SK-N-SH (cell line): ENCODE measurements around the gene LARP6. TPM values are rescaled to one million over a fixed set of nuclear protein-coding genes. Genes with fewer than 3 reads are reported as not detected.

Source experiments
- CTCF ChIA-PET: fragments of 300-600, 350-600 bp; formaldehyde crosslinking; extraction: SDS; loops from one replicate; lab custom pipeline; 2021; lab: Yijun Ruan, JAX
- POLR2A ChIA-PET: fragments of 350-600 bp; sonication (Branson Sonifier 250); formaldehyde crosslinking; extraction: SDS; loops from one replicate; lab custom pipeline; 2020; ENCODE audit warnings: antibody characterized with exemption, inconsistent platforms; lab: Yijun Ruan, JAX
- DNase-seq: peaks from one replicate; pipeline ENCODE4 v3.0.0; 2012
- H2AFZ ChIP-seq: fragments of 200-600 bp; sonication (generic); 2 replicates; pipeline ENCODE4 v1.8.1; 2016; ENCODE audit warnings: antibody characterized with exemption, mild to moderate bottlenecking, low read depth
- H3F3A ChIP-seq: fragments of 200-600 bp; sonication (generic); replicated peaks from 2 replicates; pipeline ENCODE3; 2016; ENCODE audit warnings: antibody characterized with exemption, mild to moderate bottlenecking; ENCODE audit not compliant: insufficient read depth
- H3K27ac ChIP-seq, 2 experiments: fragments of 200-500 bp in 1 of 2; fragments of 200-600 bp in 1 of 2; sonication (Bioruptor generic) in 1 of 2; sonication (generic), shearing (Covaris generic) in 1 of 2; 2 replicates each; pipeline versions ENCODE4 v1.5.1 to v1.6.1; 2014 to 2016; ENCODE audit warnings: low read depth in 2 of 2, inconsistent platforms in 1 of 2, low read length in 1 of 2, mild to moderate bottlenecking in 1 of 2, mixed read lengths in 1 of 2
- H3K27me3 ChIP-seq: fragments of 200-600 bp; sonication (generic), shearing (Covaris generic); 2 replicates; pipeline ENCODE4 v1.6.1; 2016; ENCODE audit warnings: mixed run types; ENCODE audit not compliant: insufficient read depth
- H3K36me3 ChIP-seq, 2 experiments: fragments of 200-500 bp in 1 of 2; fragments of 200-600 bp in 1 of 2; sonication (Bioruptor generic) in 1 of 2; sonication (generic) in 1 of 2; replicated peaks in 1 of 2; 2 replicates each; pipeline versions ENCODE3 to v1.5.1; 2014 to 2016; ENCODE audit warnings: low read length in 1 of 2, mild to moderate bottlenecking in 1 of 2; ENCODE audit not compliant: insufficient read depth in 2 of 2, control insufficient read depth in 1 of 2
- H3K4me1 ChIP-seq, 2 experiments: fragments of 200-500 bp in 1 of 2; fragments of 200-600 bp in 1 of 2; sonication (Bioruptor generic) in 1 of 2; sonication (generic), shearing (Covaris generic) in 1 of 2; 2 replicates each; pipeline versions ENCODE4 v1.5.1 to v1.6.1; 2014 to 2016; ENCODE audit warnings: low read depth in 1 of 2, low read length in 1 of 2, mixed run types in 1 of 2; ENCODE audit not compliant: insufficient read depth in 2 of 2, control insufficient read depth in 1 of 2
- H3K4me2 ChIP-seq: fragments of 200-600 bp; sonication (generic), shearing (Covaris generic); 2 replicates; pipeline ENCODE4 v1.6.1; 2017; ENCODE audit warnings: mixed run types
- H3K4me3 ChIP-seq, 2 experiments: fragments of 200-500 bp in 1 of 2; fragments of 200-600 bp in 1 of 2; sonication (Bioruptor generic) in 1 of 2; sonication (generic), shearing (Covaris generic) in 1 of 2; 2 replicates each; pipeline versions ENCODE4 v1.5.1 to v1.8.1; 2014 to 2016; ENCODE audit warnings: low read depth in 2 of 2, inconsistent platforms in 1 of 2, low read length in 1 of 2, mild to moderate bottlenecking in 1 of 2, mixed read lengths in 1 of 2, moderate library complexity in 1 of 2
- H3K79me2 ChIP-seq: fragments of 200-600 bp; sonication (generic); 2 replicates; pipeline ENCODE4 v1.8.1; 2017; ENCODE audit warnings: mild to moderate bottlenecking; ENCODE audit not compliant: insufficient read depth
- H3K9ac ChIP-seq: fragments of 200-600 bp; sonication (generic); 2 replicates; pipeline ENCODE4 v1.6.1; 2017; ENCODE audit warnings: mixed run types
- H3K9me2 ChIP-seq: fragments of 200-600 bp; sonication (generic); 2 replicates; pipeline ENCODE4 v1.6.1; 2017; ENCODE audit warnings: mixed run types
- H3K9me3 ChIP-seq: fragments of 200-600 bp; sonication (generic); 2 replicates; pipeline ENCODE4 v1.6.1; 2017; ENCODE audit warnings: mixed run types, mild to moderate bottlenecking, moderate library complexity
- H4K20me1 ChIP-seq: fragments of 200-600 bp; sonication (generic); 2 replicates; pipeline ENCODE4 v1.6.1; 2017; ENCODE audit warnings: mild to moderate bottlenecking, mixed run types; ENCODE audit not compliant: insufficient read depth
- MEF2A ChIP-seq: IDR thresholded peaks from 2 replicates; pipeline ENCODE4 v1.4.0; 2012; ENCODE audit warnings: low read depth, borderline replicate concordance
- MXI1 ChIP-seq: IDR thresholded peaks from 2 replicates; pipeline ENCODE4 v1.6.1; 2012; ENCODE audit warnings: mild to moderate bottlenecking, low read depth, low read length, improper control_type of control experiment
- NRF1 ChIP-seq: IDR thresholded peaks from 2 replicates; pipeline ENCODE4 v1.6.1; 2012; ENCODE audit warnings: low read depth, mild to moderate bottlenecking, low read length
- TEAD4 ChIP-seq: IDR thresholded peaks from 2 replicates; pipeline ENCODE4 v1.4.0; 2012; ENCODE audit warnings: mild to moderate bottlenecking, borderline replicate concordance; ENCODE audit not compliant: insufficient read depth
- WGBS: methylation state at CpG from one replicate; pipeline ENCODE4 v1.1.6; 2017; ENCODE audit warnings: low lambda C conversion rate; 5-methylcytosine and 5-hydroxymethylcytosine counted together
- polyA plus RNA-seq, 3 experiments: library from polyadenylated mRNA; depleted of rRNA; stranded (reverse); fragments of >200 nt; gene quantifications; 2 replicates each; pipeline ENCODE4 v1.2.3, GENCODE V29; 2012
- TF ChIP-seq, protein P1 (sequence below): fragments of 150-350 bp; IDR thresholded peaks from 2 replicates; pipeline ENCODE4 v1.6.1; 2017; ENCODE audit warnings: antibody characterized with exemption, low read length, low read depth, borderline replicate concordance
- TF ChIP-seq, protein P2 (sequence below): fragments of 200-600 bp; sonication (generic); IDR thresholded peaks from 2 replicates; pipeline ENCODE4 v1.6.1; 2017; ENCODE audit warnings: antibody characterized with exemption, mild to moderate bottlenecking, moderate library complexity
- TF ChIP-seq, protein P3 (sequence below): IDR thresholded peaks from 2 replicates; pipeline ENCODE4 v1.6.1; 2012; ENCODE audit warnings: mild to moderate bottlenecking, low read depth, low read length, moderate library complexity
- TF ChIP-seq, protein P4 (sequence below): IDR thresholded peaks from 2 replicates; pipeline ENCODE4 v1.4.0; 2012; ENCODE audit warnings: low read depth, borderline replicate concordance

The LARP6 gene
- polyA plus RNA-seq, 1 of the 3 experiments (the other 2 are of a cell fraction): 236 TPM

DNA sequence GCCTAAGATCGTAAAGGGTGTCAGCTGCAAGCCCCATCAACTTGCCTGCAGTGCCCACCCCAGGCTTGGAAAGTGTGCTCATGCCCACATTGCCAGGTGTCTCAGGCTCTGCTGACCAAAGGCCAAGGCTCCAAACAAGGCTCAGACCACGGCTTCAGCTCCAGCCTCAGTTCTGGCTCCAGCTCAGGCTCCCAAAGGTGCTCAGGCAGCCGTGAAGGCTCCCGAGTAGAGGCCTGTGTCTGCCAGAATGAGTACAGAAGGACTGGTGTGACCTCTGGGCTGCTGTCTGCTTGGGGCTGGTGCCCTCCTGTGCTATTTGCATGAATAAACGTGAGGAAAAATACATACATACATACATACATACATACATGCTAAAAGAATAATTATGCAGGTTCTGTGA, 62.7 kb downstream of the LARP6 start:
- ChIA-PET POLR2A (no interaction called here), CTCF (interaction anchor here (0.7 to 1.7 kb wide), 3 partner anchors 20 to 1288 kb away, joined by 3 to 4 read pairs (median 3); no protein-coding TSS in a partner anchor)
- H2AFZ ChIP-seq: no peak overlapping the region
- 63% methylated on average over 4 of the region's 5 CpGs for whole genome bisulfite sequencing
- peaks cover 19% of the 10 kb centered on the region; the same call in 1 of the 2 replicates for H3K79me2 ChIP-seq
- no peaks in the 10 kb centered on the region for H3K36me3 ChIP-seq
- no peaks in the 10 kb centered on the region for H3K9me2 ChIP-seq
- H3F3A ChIP-seq: peaks cover 58% of the 10 kb centered on the region
- H3K9me3 ChIP-seq: no peaks in the 10 kb centered on the region
- H3K27me3 ChIP-seq: no peaks in the 10 kb centered on the region
- H3K9ac ChIP-seq: no peak overlapping the region
- no peak for DNase-seq
- H3K27ac ChIP-seq: peak overlapping the region in 1 of 2 experiments; percentile 99; a peak in 2 of 4 replicates
- H3K4me1 ChIP-seq: peaks cover 0 to 60% of the 10 kb centered on the region in 2 experiments; a peak in 3 of 4 replicates
- no peaks in the 10 kb centered on the region for H4K20me1 ChIP-seq
- H3K4me3 ChIP-seq: no peak overlapping the region
- TF ChIP-seq TEAD4 (no peak), MXI1 (no peak), MEF2A (no peak), NRF1 (no peak)
- TF ChIP-seq, protein P1, sequence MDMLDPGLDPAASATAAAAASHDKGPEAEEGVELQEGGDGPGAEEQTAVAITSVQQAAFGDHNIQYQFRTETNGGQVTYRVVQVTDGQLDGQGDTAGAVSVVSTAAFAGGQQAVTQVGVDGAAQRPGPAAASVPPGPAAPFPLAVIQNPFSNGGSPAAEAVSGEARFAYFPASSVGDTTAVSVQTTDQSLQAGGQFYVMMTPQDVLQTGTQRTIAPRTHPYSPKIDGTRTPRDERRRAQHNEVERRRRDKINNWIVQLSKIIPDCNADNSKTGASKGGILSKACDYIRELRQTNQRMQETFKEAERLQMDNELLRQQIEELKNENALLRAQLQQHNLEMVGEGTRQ: no peak
- TF ChIP-seq, protein P2, sequence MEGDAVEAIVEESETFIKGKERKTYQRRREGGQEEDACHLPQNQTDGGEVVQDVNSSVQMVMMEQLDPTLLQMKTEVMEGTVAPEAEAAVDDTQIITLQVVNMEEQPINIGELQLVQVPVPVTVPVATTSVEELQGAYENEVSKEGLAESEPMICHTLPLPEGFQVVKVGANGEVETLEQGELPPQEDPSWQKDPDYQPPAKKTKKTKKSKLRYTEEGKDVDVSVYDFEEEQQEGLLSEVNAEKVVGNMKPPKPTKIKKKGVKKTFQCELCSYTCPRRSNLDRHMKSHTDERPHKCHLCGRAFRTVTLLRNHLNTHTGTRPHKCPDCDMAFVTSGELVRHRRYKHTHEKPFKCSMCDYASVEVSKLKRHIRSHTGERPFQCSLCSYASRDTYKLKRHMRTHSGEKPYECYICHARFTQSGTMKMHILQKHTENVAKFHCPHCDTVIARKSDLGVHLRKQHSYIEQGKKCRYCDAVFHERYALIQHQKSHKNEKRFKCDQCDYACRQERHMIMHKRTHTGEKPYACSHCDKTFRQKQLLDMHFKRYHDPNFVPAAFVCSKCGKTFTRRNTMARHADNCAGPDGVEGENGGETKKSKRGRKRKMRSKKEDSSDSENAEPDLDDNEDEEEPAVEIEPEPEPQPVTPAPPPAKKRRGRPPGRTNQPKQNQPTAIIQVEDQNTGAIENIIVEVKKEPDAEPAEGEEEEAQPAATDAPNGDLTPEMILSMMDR: no peak
- TF ChIP-seq, protein P3, sequence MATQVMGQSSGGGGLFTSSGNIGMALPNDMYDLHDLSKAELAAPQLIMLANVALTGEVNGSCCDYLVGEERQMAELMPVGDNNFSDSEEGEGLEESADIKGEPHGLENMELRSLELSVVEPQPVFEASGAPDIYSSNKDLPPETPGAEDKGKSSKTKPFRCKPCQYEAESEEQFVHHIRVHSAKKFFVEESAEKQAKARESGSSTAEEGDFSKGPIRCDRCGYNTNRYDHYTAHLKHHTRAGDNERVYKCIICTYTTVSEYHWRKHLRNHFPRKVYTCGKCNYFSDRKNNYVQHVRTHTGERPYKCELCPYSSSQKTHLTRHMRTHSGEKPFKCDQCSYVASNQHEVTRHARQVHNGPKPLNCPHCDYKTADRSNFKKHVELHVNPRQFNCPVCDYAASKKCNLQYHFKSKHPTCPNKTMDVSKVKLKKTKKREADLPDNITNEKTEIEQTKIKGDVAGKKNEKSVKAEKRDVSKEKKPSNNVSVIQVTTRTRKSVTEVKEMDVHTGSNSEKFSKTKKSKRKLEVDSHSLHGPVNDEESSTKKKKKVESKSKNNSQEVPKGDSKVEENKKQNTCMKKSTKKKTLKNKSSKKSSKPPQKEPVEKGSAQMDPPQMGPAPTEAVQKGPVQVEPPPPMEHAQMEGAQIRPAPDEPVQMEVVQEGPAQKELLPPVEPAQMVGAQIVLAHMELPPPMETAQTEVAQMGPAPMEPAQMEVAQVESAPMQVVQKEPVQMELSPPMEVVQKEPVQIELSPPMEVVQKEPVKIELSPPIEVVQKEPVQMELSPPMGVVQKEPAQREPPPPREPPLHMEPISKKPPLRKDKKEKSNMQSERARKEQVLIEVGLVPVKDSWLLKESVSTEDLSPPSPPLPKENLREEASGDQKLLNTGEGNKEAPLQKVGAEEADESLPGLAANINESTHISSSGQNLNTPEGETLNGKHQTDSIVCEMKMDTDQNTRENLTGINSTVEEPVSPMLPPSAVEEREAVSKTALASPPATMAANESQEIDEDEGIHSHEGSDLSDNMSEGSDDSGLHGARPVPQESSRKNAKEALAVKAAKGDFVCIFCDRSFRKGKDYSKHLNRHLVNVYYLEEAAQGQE: no peak
- TF ChIP-seq, protein P4, sequence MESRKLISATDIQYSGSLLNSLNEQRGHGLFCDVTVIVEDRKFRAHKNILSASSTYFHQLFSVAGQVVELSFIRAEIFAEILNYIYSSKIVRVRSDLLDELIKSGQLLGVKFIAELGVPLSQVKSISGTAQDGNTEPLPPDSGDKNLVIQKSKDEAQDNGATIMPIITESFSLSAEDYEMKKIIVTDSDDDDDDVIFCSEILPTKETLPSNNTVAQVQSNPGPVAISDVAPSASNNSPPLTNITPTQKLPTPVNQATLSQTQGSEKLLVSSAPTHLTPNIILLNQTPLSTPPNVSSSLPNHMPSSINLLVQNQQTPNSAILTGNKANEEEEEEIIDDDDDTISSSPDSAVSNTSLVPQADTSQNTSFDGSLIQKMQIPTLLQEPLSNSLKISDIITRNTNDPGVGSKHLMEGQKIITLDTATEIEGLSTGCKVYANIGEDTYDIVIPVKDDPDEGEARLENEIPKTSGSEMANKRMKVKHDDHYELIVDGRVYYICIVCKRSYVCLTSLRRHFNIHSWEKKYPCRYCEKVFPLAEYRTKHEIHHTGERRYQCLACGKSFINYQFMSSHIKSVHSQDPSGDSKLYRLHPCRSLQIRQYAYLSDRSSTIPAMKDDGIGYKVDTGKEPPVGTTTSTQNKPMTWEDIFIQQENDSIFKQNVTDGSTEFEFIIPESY: no peak
- H3K4me2 ChIP-seq: peak overlapping the region; percentile 28; the same call in 1 of the 2 replicates
